ENCODE measurements around the gene MORN1.

Gene MORN1

DNA sequence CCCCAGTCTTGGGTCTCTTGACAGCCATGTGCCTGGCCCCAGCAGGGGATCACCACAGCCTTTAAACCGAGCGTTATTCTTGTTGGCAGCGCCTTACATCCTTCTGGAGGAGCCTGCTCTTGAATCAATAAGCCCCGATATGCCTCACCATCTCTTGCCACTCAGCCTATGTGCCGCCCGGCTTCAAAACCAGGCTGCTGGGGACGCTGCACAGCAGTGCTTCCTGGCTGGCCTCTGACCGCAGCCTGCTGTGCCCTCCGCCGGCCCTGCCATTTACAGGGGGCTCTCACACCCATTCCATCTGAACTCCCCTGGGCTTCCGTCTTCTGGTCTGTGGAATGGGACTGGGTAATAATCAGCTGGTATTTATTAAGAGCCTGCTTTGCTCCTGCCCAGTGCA, 24.0 kb upstream of the MORN1 start:
- TF ChIP-seq, protein P1, sequence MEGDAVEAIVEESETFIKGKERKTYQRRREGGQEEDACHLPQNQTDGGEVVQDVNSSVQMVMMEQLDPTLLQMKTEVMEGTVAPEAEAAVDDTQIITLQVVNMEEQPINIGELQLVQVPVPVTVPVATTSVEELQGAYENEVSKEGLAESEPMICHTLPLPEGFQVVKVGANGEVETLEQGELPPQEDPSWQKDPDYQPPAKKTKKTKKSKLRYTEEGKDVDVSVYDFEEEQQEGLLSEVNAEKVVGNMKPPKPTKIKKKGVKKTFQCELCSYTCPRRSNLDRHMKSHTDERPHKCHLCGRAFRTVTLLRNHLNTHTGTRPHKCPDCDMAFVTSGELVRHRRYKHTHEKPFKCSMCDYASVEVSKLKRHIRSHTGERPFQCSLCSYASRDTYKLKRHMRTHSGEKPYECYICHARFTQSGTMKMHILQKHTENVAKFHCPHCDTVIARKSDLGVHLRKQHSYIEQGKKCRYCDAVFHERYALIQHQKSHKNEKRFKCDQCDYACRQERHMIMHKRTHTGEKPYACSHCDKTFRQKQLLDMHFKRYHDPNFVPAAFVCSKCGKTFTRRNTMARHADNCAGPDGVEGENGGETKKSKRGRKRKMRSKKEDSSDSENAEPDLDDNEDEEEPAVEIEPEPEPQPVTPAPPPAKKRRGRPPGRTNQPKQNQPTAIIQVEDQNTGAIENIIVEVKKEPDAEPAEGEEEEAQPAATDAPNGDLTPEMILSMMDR (IDR thresholded peaks at IDR 0.05; ENCODE audit: insufficient read depth, missing control alignments) = no peak
- DNase-seq (ENCODE audit: insufficient read length, low spot score) (no peak), FAIRE-seq (no peak)

DNA sequence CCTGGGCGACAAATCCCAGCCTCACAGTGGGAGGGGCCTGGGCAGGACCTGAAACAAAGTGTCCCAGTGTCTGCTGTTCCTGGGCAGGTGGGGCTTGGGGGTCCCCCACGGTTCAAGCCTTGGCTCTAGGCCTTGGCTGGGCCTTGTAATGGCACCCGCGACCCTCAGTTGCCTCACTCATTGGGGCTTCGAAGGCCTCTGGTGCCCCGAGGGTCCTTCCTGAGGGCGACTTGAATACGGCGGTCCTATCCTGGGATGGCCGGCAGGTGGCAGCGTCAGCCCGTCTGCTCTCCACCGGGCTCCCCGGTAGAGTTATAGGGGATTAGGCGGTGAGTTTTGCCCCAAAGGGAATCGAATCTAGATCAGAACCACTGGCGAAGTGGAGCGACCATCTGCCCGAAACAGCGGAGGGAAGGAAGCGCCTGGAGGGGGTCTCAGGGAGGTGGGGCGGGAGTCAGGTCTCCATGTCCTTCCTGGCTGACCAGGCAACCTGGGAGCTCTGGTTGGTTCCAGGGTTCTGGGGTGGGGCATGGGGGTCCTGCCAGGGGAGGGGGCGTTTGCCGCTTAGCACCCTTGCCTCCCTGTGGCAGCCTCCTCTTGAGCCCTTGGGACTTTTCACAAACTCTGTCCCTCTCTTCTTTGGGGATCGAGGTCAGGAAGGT, 23.1 kb upstream of the MORN1 start:
- DNase-seq (ENCODE audit: insufficient read length, low spot score) = peak; percentile 51
- TF ChIP-seq, protein P1 (IDR thresholded peaks at IDR 0.05; ENCODE audit: insufficient read depth, missing control alignments) = peak; percentile 84
- no peak for FAIRE-seq

DNA sequence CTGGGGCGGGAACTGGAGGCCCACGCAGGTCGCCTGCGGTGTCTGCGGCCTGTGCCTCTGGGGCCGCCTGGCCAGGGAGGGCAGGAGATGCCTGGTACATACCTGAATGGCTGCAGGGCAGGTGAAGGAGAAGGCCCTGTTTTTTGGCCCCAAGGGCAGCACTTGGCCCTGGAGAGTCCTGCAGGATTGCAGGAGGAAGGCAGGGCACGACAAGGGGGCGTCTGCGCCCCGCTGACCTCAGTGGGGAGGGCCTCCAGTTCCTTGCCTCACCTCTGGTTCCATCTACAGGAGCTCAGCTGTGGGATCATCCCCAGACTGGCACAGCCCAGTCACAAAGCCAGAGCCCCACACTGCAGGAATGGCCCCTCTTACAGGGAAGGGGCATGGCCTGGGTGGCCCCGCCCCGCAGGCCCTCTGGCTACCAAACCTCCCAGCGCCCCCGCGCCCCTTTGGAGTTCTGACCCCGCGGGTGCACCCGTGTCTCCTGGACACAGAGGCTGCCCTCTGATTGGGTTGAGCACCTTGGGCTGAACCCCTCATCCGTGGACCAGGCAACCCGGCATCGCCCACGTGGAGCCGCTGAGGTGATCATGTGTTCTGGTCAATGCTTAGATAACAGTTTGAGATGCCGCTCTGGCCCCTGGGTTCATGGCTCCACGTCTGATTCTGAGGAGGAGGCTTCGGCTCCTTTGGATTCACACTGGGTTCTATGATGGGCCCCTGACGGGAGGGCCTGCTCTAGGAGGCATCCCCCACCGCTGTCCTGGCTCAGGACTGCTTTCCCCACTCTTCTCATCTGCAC, 22.3 kb upstream of the MORN1 start:
- DNase-seq (ENCODE audit: insufficient read length, low spot score) (no peak), FAIRE-seq (no peak)
- TF ChIP-seq, protein P1 (IDR thresholded peaks at IDR 0.05; ENCODE audit: insufficient read depth, missing control alignments) = no peak

DNA sequence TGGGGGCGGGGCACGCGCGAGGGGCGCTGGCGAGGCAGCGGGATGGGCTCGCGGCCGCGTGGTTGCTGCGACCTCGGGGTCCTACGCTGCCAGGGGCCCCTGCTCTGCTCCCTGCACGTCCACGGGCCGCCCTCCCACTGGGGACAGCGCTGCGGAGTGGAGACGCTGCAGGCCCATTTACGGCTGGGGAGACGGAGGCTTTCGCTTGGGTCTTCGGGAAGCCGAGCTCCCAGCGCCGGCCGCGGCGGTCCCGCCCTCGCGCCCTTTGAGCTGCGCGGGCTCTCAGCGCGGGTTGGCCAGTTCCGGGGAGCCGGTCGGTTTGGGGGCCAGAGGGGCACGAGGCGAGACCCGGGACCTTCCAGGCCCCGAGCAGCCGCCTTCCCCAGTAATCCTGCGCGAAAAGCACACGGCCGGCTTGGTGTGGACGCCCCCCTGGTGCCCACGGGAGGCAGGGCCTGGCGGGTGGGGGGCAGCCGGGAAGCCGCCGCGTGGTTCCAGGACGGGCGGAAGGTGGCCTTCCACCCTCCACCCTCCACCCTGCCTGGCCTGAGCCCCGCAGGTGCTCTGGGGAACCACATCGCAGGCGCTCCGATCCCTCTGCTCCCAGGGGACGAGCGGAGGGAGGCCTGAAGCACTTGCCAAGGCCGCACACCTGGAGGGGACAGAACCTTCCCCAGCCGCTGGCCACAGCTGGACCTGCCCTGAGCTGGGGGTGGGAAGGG, 21.6 kb upstream of the MORN1 start:
- TF ChIP-seq, protein P1 (IDR thresholded peaks at IDR 0.05; ENCODE audit: insufficient read depth, missing control alignments) = no peak
- DNase-seq (ENCODE audit: insufficient read length, low spot score) = no peak
- no peak for FAIRE-seq

DNA sequence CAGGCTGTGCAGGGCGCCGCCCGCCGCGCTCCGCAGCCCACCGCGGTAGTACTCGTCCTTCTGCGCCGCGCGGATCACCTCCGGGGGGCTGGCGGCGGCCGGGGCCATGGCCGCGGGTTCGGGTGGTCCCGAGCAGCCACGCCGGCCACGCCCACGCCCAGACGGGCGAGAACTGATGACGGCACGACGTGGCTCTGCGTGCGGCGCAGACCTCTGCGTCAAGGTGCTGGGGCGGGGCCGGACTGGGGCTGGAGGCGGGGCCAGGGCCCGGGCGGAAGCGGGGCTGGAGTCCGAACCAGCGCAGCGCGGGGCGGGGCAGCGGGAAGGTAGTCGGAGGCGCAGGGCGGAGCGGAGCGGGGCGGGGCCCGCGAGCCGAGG, 21.0 kb upstream of the MORN1 start, which contains the start of gene PEX10:
Gene PEX10, minus strand, starts transcription at position 170 of the 378 bp plus-strand sequence. Its CDS starts 62 bp downstream, at position 108.
- FAIRE-seq = no peak
- peak; percentile 64 for DNase-seq (ENCODE audit: insufficient read length, low spot score)
- TF ChIP-seq, protein P1 (IDR thresholded peaks at IDR 0.05; ENCODE audit: insufficient read depth, missing control alignments) = no peak

DNA sequence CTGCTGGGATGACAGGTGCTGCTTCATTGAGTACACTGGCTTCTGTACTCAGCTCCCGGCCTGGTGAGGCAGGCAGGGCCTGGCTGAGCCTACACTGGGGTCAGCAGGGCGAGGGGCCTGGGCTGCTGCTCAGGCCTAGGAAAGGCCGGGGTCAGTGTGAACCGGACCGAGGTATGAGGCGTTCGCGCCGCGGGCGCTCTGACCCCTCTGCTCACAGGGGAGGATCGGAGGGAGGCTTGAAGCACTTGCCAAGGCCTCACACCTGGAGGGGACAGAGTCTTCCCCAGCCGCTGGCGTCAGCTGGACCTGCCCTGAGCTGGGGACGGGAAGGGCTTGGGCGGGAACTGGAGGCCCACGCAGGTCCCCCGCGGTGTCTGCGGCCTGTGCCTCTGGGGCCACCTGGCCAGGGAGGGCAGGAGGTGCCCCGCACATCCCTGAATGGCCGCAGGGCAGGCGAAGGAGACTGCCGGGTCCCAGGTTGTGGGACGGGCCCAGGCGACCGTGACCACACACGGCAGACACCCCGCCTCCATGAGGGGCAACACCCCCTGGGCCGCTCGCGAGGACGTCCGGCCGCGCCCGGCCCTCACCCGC, 20.5 kb upstream of the MORN1 start:
- FAIRE-seq (no peak), DNase-seq (ENCODE audit: insufficient read length, low spot score) (no peak)
- TF ChIP-seq, protein P1 (IDR thresholded peaks at IDR 0.05; ENCODE audit: insufficient read depth, missing control alignments) = no peak

Measured in D721Med (cell line).